ENCODE data around the gene CBARP.

- TF ChIP-seq YY1 (IDR thresholded peaks at IDR 0.05) (no peak), REST (IDR thresholded peaks at IDR 0.05) (no peak), CTCF (IDR thresholded peaks at IDR 0.05; ENCODE audit: low read depth, low read length, missing input control) (no peak), JUND (IDR thresholded peaks at IDR 0.05) (no peak), TAF1 (conservative IDR thresholded peaks at IDR 0.05) (no peak), HNF4G (IDR thresholded peaks at IDR 0.05) (no peak), EGR1 (IDR thresholded peaks at IDR 0.05; ENCODE audit: low read depth in 2 of 2) (no peak)
- TF ChIP-seq, protein P1, sequence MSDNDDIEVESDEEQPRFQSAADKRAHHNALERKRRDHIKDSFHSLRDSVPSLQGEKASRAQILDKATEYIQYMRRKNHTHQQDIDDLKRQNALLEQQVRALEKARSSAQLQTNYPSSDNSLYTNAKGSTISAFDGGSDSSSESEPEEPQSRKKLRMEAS (IDR thresholded peaks at IDR 0.05): no peak
- TF ChIP-seq, protein P2, sequence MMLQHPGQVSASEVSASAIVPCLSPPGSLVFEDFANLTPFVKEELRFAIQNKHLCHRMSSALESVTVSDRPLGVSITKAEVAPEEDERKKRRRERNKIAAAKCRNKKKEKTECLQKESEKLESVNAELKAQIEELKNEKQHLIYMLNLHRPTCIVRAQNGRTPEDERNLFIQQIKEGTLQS (IDR thresholded peaks at IDR 0.05): no peak
These were observed 44.9 kb upstream of the CBARP start for GRCh38 chr19:1282588-1283206.

Measured in liver (tissue), 3 donors.